Parathyroid adenoma (tissue), 2 donors: ENCODE results near the gene TNFRSF19.

Experiments used
- H2AFZ ChIP-seq: fragments of 300-600 bp; sonication (generic); one replicate; pipeline ENCODE4 v1.7.0; 2017; ENCODE audit warnings: antibody characterized with exemption, mild to moderate bottlenecking
- H3K27ac ChIP-seq: fragments of 300-600 bp; sonication (generic); one replicate; pipeline ENCODE4 v1.7.0; 2017
- H3K27me3 ChIP-seq: fragments of 300-600 bp; sonication (generic); one replicate; pipeline ENCODE4 v1.7.0; 2017; ENCODE audit warnings: low read length; ENCODE audit not compliant: control insufficient read depth, insufficient read depth
- H3K36me3 ChIP-seq: fragments of 300-600 bp; sonication (generic); one replicate; pipeline ENCODE4 v1.7.0; 2017; ENCODE audit warnings: low read length; ENCODE audit not compliant: control insufficient read depth, insufficient read depth
- H3K4me1 ChIP-seq: fragments of 300-600 bp; sonication (generic); one replicate; pipeline ENCODE4 v1.7.0; 2017; ENCODE audit warnings: control low read depth
- H3K4me2 ChIP-seq: fragments of 300-600 bp; sonication (generic); one replicate; pipeline ENCODE4 v1.7.0; 2017; ENCODE audit warnings: low read length
- H3K4me3 ChIP-seq: fragments of 300-600 bp; sonication (generic); one replicate; pipeline ENCODE4 v1.7.0; 2017; ENCODE audit warnings: low read depth, low read length
- H3K79me2 ChIP-seq: fragments of 300-600 bp; sonication (generic); one replicate; pipeline ENCODE4 v1.7.0; 2017; ENCODE audit warnings: control low read depth
- H3K9ac ChIP-seq: fragments of 300-600 bp; sonication (generic); one replicate; pipeline ENCODE4 v1.7.0; 2017; ENCODE audit warnings: mild to moderate bottlenecking
- H3K9me3 ChIP-seq: fragments of 300-600 bp; sonication (generic); one replicate; pipeline ENCODE4 v1.7.0; 2017; ENCODE audit warnings: low read length; ENCODE audit not compliant: control insufficient read depth
- CTCF ChIP-seq: fragments of 300-600 bp; sonication (generic); IDR thresholded peaks from one replicate; pipeline ENCODE4 v1.7.0; 2017; ENCODE audit warnings: antibody characterized with exemption, mild to moderate bottlenecking
- donor health status: primary hyperparathyroidism.

Gene TNFRSF19

GRCh38 chr13:23557733-23558132 lies 12.5 kb upstream of the TNFRSF19 start:
- H3K27me3 ChIP-seq = no peaks in the 10 kb centered on the region
- H3K4me3 ChIP-seq = no peak overlapping the region
- no peaks in the 10 kb centered on the region for H3K79me2 ChIP-seq
- no peaks in the 10 kb centered on the region for H3K36me3 ChIP-seq
- no peaks in the 10 kb centered on the region for H3K4me1 ChIP-seq
- no peak overlapping the region for H3K4me2 ChIP-seq
- H3K27ac ChIP-seq = no peak overlapping the region
- H3K9ac ChIP-seq = no peak overlapping the region
- no peak for TF ChIP-seq CTCF
- H3K9me3 ChIP-seq = no peaks in the 10 kb centered on the region
- no peak overlapping the region for H2AFZ ChIP-seq

GRCh38 chr13:23558675-23559536 lies 11.3 kb upstream of the TNFRSF19 start:
- H3K4me2 ChIP-seq = peak overlapping the region; percentile 60
- H3K9ac ChIP-seq = no peak overlapping the region
- no peaks in the 10 kb centered on the region for H3K36me3 ChIP-seq
- no peaks in the 10 kb centered on the region for H3K4me1 ChIP-seq
- H2AFZ ChIP-seq = peak overlapping the region; percentile 33
- no peaks in the 10 kb centered on the region for H3K9me3 ChIP-seq
- H3K79me2 ChIP-seq = no peaks in the 10 kb centered on the region
- no peaks in the 10 kb centered on the region for H3K27me3 ChIP-seq
- H3K27ac ChIP-seq = no peak overlapping the region
- no peak for TF ChIP-seq CTCF
- no peak overlapping the region for H3K4me3 ChIP-seq

- Histone ChIP-seq H3K4me3 (no peak overlapping the region), H3K27ac (no peak overlapping the region), H3K27me3 (no peaks in the 10 kb centered on the region), H3K9me3 (no peaks in the 10 kb centered on the region), H3K4me2 (no peak overlapping the region), H2AFZ (no peak overlapping the region), H3K9ac (no peak overlapping the region), H3K79me2 (no peaks in the 10 kb centered on the region), H3K4me1 (no peaks in the 10 kb centered on the region), H3K36me3 (no peaks in the 10 kb centered on the region)
- TF ChIP-seq CTCF = no peak
Observed at GRCh38 chr13:23560571-23561089, 9.6 kb upstream of the TNFRSF19 start.

GRCh38 chr13:23561261-23561660 lies 9.0 kb upstream of the TNFRSF19 start:
- H3K4me2 ChIP-seq = no peak overlapping the region
- no peaks in the 10 kb centered on the region for H3K36me3 ChIP-seq
- no peak overlapping the region for H3K4me3 ChIP-seq
- H3K27me3 ChIP-seq = no peaks in the 10 kb centered on the region
- no peak overlapping the region for H2AFZ ChIP-seq
- no peaks in the 10 kb centered on the region for H3K4me1 ChIP-seq
- H3K9me3 ChIP-seq = no peaks in the 10 kb centered on the region
- no peak overlapping the region for H3K9ac ChIP-seq
- no peaks in the 10 kb centered on the region for H3K79me2 ChIP-seq
- H3K27ac ChIP-seq = no peak overlapping the region
- no peak for TF ChIP-seq CTCF
